ENCODE results near the gene CTNNA2.

DNA sequence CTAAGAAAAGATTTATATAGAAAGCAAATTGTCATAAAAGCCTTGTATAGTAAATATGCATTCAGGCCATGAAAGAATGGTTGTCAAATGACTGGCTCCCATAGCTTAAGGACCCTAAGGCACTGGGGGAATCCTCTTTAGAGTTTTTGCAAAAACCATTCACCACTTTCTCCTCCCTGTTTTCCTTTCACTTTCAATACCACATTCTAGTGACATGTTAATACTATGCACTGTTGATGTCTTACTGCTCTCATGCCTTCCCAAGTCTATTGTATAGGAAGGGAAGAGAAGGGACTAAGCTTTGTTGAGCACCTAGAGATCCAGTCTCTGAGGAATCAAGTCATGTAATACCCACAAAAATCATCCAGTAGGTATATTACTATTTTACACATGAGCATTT lies 1174.7 kb downstream of the CTNNA2 start:
- TF ChIP-seq, protein P1, sequence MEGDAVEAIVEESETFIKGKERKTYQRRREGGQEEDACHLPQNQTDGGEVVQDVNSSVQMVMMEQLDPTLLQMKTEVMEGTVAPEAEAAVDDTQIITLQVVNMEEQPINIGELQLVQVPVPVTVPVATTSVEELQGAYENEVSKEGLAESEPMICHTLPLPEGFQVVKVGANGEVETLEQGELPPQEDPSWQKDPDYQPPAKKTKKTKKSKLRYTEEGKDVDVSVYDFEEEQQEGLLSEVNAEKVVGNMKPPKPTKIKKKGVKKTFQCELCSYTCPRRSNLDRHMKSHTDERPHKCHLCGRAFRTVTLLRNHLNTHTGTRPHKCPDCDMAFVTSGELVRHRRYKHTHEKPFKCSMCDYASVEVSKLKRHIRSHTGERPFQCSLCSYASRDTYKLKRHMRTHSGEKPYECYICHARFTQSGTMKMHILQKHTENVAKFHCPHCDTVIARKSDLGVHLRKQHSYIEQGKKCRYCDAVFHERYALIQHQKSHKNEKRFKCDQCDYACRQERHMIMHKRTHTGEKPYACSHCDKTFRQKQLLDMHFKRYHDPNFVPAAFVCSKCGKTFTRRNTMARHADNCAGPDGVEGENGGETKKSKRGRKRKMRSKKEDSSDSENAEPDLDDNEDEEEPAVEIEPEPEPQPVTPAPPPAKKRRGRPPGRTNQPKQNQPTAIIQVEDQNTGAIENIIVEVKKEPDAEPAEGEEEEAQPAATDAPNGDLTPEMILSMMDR (IDR thresholded peaks at IDR 0.05) = no peak
- TF ChIP-seq POLR2A (IDR thresholded peaks at IDR 0.05) = no peak
